Testis (tissue), 3 donors: ENCODE results near the gene SH3GL3. TPM values are rescaled to one million over a fixed set of nuclear protein-coding genes. Genes with fewer than 3 reads are reported as not detected.

Experiments
- DNase-seq: peaks from one replicate; pipeline ENCODE4 v3.0.0-alpha.2; 2019
- H3K27ac ChIP-seq, 2 donors: fragments of 200-600 bp; sonication (generic); one replicate each; pipeline ENCODE4 v1.5.1; 2019
- H3K27me3 ChIP-seq: fragments of 200-600 bp; sonication (generic); one replicate; pipeline ENCODE4 v1.5.1; 2019
- H3K36me3 ChIP-seq: fragments of 200-600 bp; sonication (generic); one replicate; pipeline ENCODE4 v1.5.1; 2017; ENCODE audit warnings: low read depth; ENCODE audit errors: missing control alignments
- H3K4me1 ChIP-seq: fragments of 200-600 bp; sonication (generic); one replicate; pipeline ENCODE4 v1.5.1; 2019
- H3K4me3 ChIP-seq, 2 donors: fragments of 200-600 bp; sonication (generic); one replicate each; pipeline ENCODE4 v1.5.1; 2017 to 2019
- H3K9me3 ChIP-seq: fragments of 200-600 bp; sonication (generic); one replicate; pipeline ENCODE4 v1.5.1; 2017
- POLR2A ChIP-seq: fragments of 450-650 bp; IDR thresholded peaks from one replicate; pipeline ENCODE4 v1.6.1; 2017; ENCODE audit warnings: antibody characterized with exemption, mild to moderate bottlenecking, moderate library complexity
- WGBS, 2 donors: methylation state at CpG; one replicate each; pipeline ENCODE4 v1.1.5; 2018; 5-methylcytosine and 5-hydroxymethylcytosine counted together
- intact Hi-C: fragments of 100-400 bp; cut with DNase I; formaldehyde crosslinking; loops from one replicate; pipeline ENCODE4 v1.15.1; 2023; ENCODE audit warnings: low total_unique reads
- polyA plus RNA-seq: library from polyadenylated mRNA; stranded (reverse); fragments of 350-450 nt; fragmentation: Illumina TruSeq; extraction: RNeasy Lipid Tissue Mini Kit (QIAGEN cat#74804); gene quantifications from one replicate; pipeline ENCODE4 v1.2.3, GENCODE V29; 2014; ENCODE audit warnings: low read depth, low replicate concordance; ENCODE audit not compliant: insufficient read depth
- total RNA-seq, 2 donors: library from RNA; depleted of rRNA; stranded (reverse); fragments of >200 nt; gene quantifications; one replicate each; pipeline ENCODE4 v1.2.3, GENCODE V29; 2016
- TF ChIP-seq, protein P1 (sequence below), 3 experiments: fragments of 450-650 bp in 2 of 3; fragments of 200-600 bp in 1 of 3; sonication (generic) in 1 of 3; IDR thresholded peaks; one replicate each; pipeline ENCODE4 v1.5.1; 2016 to 2019; ENCODE audit warnings: antibody characterized with exemption in 3 of 3, mild to moderate bottlenecking in 2 of 3, moderate library complexity in 1 of 3

Gene SH3GL3
- total and polyA plus RNA-seq, 3 donors from 2014 or later: 36.3 to 135 (median 112) TPM

DNA sequence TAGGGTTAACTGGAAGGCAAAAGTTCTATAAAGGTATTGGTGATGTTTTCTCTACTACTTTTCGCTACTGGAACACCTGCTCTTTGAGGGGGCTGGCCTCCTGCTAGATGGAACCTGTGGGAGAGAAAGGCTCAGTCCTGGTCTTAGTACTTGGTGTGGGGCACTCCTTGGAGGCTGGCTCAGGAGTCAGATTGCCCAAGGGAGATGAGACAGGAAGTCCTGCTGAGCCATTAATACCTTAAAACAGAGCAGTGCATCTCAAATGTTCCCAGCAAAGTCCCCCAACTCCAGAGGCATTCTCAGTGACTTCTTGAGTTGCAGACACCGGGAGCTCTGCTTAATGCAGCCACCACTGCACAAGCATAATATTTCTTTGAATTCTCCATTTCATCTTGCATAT lies 203.7 kb downstream of the SH3GL3 start:
- WGBS, 2 donors: 95 to 100% methylated on average over 2 of the region's 2 CpGs
- Histone ChIP-seq H3K27me3 (no peaks in the 10 kb centered on the region), H3K9me3 (no peaks in the 10 kb centered on the region), H3K4me1 (no peaks in the 10 kb centered on the region), H3K4me3 (no peak overlapping the region), H3K27ac (no peak overlapping the region), H3K36me3 (no peaks in the 10 kb centered on the region)
- no peak for DNase-seq
- intact Hi-C loops: no loop called here
- no peak for TF ChIP-seq POLR2A
- TF ChIP-seq, protein P1, sequence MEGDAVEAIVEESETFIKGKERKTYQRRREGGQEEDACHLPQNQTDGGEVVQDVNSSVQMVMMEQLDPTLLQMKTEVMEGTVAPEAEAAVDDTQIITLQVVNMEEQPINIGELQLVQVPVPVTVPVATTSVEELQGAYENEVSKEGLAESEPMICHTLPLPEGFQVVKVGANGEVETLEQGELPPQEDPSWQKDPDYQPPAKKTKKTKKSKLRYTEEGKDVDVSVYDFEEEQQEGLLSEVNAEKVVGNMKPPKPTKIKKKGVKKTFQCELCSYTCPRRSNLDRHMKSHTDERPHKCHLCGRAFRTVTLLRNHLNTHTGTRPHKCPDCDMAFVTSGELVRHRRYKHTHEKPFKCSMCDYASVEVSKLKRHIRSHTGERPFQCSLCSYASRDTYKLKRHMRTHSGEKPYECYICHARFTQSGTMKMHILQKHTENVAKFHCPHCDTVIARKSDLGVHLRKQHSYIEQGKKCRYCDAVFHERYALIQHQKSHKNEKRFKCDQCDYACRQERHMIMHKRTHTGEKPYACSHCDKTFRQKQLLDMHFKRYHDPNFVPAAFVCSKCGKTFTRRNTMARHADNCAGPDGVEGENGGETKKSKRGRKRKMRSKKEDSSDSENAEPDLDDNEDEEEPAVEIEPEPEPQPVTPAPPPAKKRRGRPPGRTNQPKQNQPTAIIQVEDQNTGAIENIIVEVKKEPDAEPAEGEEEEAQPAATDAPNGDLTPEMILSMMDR (IDR thresholded peaks at IDR 0.05): no peak

DNA sequence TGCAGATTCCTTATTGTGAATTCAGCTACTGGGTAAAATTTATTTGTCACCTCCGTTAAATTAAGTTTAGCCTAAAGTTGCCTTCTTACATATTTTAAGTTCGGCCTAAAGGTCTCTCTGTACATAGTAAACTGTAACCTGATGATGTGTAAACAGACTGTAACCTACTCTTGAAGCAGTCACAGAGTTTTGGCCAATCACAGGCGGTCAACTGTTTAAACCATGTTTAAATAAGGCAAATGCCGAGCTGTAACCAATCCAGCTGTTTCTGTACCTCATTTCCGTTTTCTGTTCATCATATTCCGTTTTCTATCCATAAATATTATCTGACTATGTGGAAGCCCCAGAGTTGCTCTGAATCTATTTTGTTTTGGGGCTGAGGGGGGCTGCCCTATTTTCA lies 204.4 kb downstream of the SH3GL3 start:
- no peaks in the 10 kb centered on the region for H3K9me3 ChIP-seq
- DNase-seq: no peak
- no peaks in the 10 kb centered on the region for H3K27me3 ChIP-seq
- no peak for TF ChIP-seq POLR2A
- TF ChIP-seq, protein P1 (IDR thresholded peaks at IDR 0.05): no peak
- intact Hi-C loops: no loop called here
- 86 to 90% methylated on average over 6 of the region's 6 CpGs for WGBS, 2 donors
- no peak overlapping the region for H3K27ac ChIP-seq
- no peaks in the 10 kb centered on the region for H3K4me1 ChIP-seq
- no peaks in the 10 kb centered on the region for H3K36me3 ChIP-seq
- H3K4me3 ChIP-seq: no peak overlapping the region

DNA sequence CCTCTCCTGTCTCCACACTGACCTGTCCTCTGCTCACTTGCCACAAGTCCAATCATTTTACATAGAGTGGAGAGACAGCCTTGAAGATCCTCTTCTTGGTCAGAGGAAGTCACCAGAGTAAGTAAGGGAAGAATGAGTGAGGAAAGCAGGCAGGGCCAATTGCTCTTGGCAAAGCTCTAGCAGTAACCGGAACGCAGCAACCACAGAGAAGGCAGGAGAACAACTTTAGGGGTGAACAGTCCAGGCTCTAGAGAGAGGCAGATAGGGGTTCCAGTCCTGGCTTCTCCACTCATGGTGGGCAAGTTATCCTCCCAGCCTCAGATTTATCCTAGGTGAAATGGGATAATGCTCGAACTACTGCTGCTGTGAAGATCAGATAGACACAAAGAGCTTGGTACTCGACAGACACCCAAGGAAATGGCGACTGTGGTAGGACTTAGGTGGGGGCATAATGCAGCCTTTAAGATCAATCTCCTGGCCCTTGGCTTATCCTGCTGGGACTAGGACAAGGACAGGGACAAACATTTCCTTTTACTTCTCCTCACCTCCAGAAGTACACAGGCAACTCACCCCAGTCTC lies 205.6 kb downstream of the SH3GL3 start:
- no peak for DNase-seq
- Histone ChIP-seq H3K36me3 (no peaks in the 10 kb centered on the region), H3K27ac (peak overlapping the region in 1 of 2 donors; percentile 50), H3K4me3 (peak overlapping the region in 1 of 2 donors; percentile 34), H3K9me3 (no peaks in the 10 kb centered on the region), H3K4me1 (no peaks in the 10 kb centered on the region), H3K27me3 (no peaks in the 10 kb centered on the region)
- 37 to 61% methylated on average over 4 to 5 of the region's 5 CpGs for WGBS, 2 donors
- intact Hi-C loops: no loop called here
- TF ChIP-seq, protein P1 (IDR thresholded peaks at IDR 0.05): no peak
- no peak for TF ChIP-seq POLR2A

DNA sequence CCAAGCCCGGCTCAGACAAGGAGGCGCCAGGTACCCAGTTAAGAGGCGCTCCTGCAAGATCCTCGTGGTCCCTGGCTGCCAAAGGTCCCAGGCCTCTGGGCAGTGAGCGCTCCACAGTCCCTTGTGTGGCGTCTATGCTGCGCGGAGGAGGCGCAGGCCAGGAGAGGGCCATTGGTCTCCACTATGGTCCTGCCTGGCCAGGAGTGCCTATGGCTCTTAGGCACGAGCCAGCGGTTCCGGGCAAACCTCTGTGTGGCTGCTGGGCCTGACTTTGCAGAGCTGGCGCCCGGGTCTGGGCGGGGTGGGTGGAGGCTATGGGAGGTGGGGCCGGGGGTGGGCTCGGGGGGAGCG lies 206.1 kb downstream of the SH3GL3 start:
- WGBS, 2 donors: 32 to 50% methylated on average over 4 to 12 of the region's 18 CpGs
- intact Hi-C loops: no loop called here
- no peaks in the 10 kb centered on the region for H3K27me3 ChIP-seq
- no peaks in the 10 kb centered on the region for H3K9me3 ChIP-seq
- DNase-seq: peak; percentile 41
- TF ChIP-seq POLR2A: no peak
- TF ChIP-seq, protein P1 (IDR thresholded peaks at IDR 0.05): no peak
- no peaks in the 10 kb centered on the region for H3K4me1 ChIP-seq
- H3K36me3 ChIP-seq: no peaks in the 10 kb centered on the region
- H3K4me3 ChIP-seq: peak overlapping the region; percentile 34 to 53
- H3K27ac ChIP-seq: peak overlapping the region in 1 of 2 donors; percentile 50
